Measurements from ENCODE around the gene POLDIP2. TPM values are rescaled to one million over a fixed set of nuclear protein-coding genes. Genes with fewer than 3 reads are reported as not detected.

The POLDIP2 gene
- total and polyA plus RNA-seq, 10 donors = 27.8 to 62.6 (median 47.6) TPM

- Histone ChIP-seq H3K36me3 (peaks cover 4 to 65% (median 48%) of the 10 kb centered on the region in 6 donors), H3K27me3 (replicated peaks in 1 of 7) (no peaks in the 10 kb centered on the region), H3K4me1 (peaks cover 0 to 28% (median 4%) of the 10 kb centered on the region in 6 donors), H3K9me3 (no peaks in the 10 kb centered on the region), H3K4me3 (no peak overlapping the region), H3K27ac (no peak overlapping the region)
- intact Hi-C loops (cut with DNase I; ENCODE audit: low total_unique reads) = no loop called here
- TF ChIP-seq POLR2A (IDR thresholded peaks at IDR 0.05) (no peak), POLR2AphosphoS5 (IDR thresholded peaks at IDR 0.05) (no peak), CTCF (IDR thresholded peaks at IDR 0.05 in 8 of 11, conservative IDR thresholded peaks at IDR 0.05 in 3 of 11) (no peak)
- WGBS, 5 donors = 79 to 91% (median 81%) methylated on average over 3 of the region's 3 CpGs
- DNase-seq = no peak
These were observed 29.6 kb downstream of the POLDIP2 start for GRCh38 chr17:28327709-28328108.

GRCh38 chr17:28327031-28327607 lies 30.2 kb downstream of the POLDIP2 start:
- no peak overlapping the region for H3K27ac ChIP-seq
- WGBS, 5 donors = 83 to 97% (median 89%) methylated on average over 9 of the region's 9 CpGs
- intact Hi-C loops (cut with DNase I; ENCODE audit: low total_unique reads) = no loop called here
- H3K27me3 ChIP-seq (replicated peaks in 1 of 7) = no peaks in the 10 kb centered on the region
- H3K9me3 ChIP-seq = no peaks in the 10 kb centered on the region
- no peak overlapping the region for H3K4me3 ChIP-seq
- H3K36me3 ChIP-seq = peaks cover 4 to 63% (median 48%) of the 10 kb centered on the region in 6 donors
- peaks cover 0 to 22% (median 2%) of the 10 kb centered on the region in 6 donors for H3K4me1 ChIP-seq
- DNase-seq = no peak
- TF ChIP-seq POLR2AphosphoS5 (IDR thresholded peaks at IDR 0.05) (no peak), POLR2A (IDR thresholded peaks at IDR 0.05) (no peak)

GRCh38 chr17:28326114-28326513 lies 31.2 kb downstream of the POLDIP2 start:
- intact Hi-C loops (cut with DNase I; ENCODE audit: low total_unique reads) = no loop called here
- no peak for DNase-seq
- peaks cover 0 to 18% (median 2%) of the 10 kb centered on the region in 6 donors for H3K4me1 ChIP-seq
- 89 to 96% (median 95%) methylated on average over 7 of the region's 7 CpGs for WGBS, 5 donors
- H3K27ac ChIP-seq = no peak overlapping the region
- no peaks in the 10 kb centered on the region for H3K9me3 ChIP-seq
- H3K27me3 ChIP-seq (replicated peaks in 1 of 7) = no peaks in the 10 kb centered on the region
- TF ChIP-seq POLR2AphosphoS5 (IDR thresholded peaks at IDR 0.05) (no peak), POLR2A (IDR thresholded peaks at IDR 0.05) (no peak), CTCF (IDR thresholded peaks at IDR 0.05 in 8 of 11, conservative IDR thresholded peaks at IDR 0.05 in 3 of 11) (no peak)
- H3K36me3 ChIP-seq = peaks cover 0 to 53% (median 39%) of the 10 kb centered on the region in 6 donors
- no peak overlapping the region for H3K4me3 ChIP-seq

- intact Hi-C loops (cut with DNase I; ENCODE audit: low total_unique reads) = no loop called here
- 76 to 89% (median 83%) methylated on average over 5 of the region's 5 CpGs for WGBS, 5 donors
- no peak overlapping the region for H3K4me3 ChIP-seq
These were observed 32.1 kb downstream of the POLDIP2 start for GRCh38 chr17:28325211-28325610.

More at GRCh38 chr17:28325211-28325610, 32.1 kb downstream of the POLDIP2 start:
- H3K36me3 ChIP-seq = peaks cover 0 to 44% (median 30%) of the 10 kb centered on the region in 6 donors
- no peak overlapping the region for H3K27ac ChIP-seq
- TF ChIP-seq CTCF (IDR thresholded peaks at IDR 0.05 in 8 of 11, conservative IDR thresholded peaks at IDR 0.05 in 3 of 11) = no peak
- TF ChIP-seq POLR2AphosphoS5 (IDR thresholded peaks at IDR 0.05) = no peak
- TF ChIP-seq POLR2A (IDR thresholded peaks at IDR 0.05) = no peak
- H3K27me3 ChIP-seq (replicated peaks in 1 of 7) = no peaks in the 10 kb centered on the region
- peaks cover 0 to 22% (median 4%) of the 10 kb centered on the region in 6 donors for H3K4me1 ChIP-seq
- no peak for DNase-seq
- no peaks in the 10 kb centered on the region for H3K9me3 ChIP-seq

Measured in spleen (tissue), 11 donors.